K562 (cell line): ENCODE results near the gene KMT2D. TPM values are rescaled to one million over a fixed set of nuclear protein-coding genes. Genes with fewer than 3 reads are reported as not detected.

Source experiments
- ASH1L ChIP-seq: fragments of 450-650 bp; IDR thresholded peaks from 2 replicates; pipeline ENCODE4 v1.6.1; 2018; ENCODE audit warnings: borderline replicate concordance, mild to moderate bottlenecking, low read depth; ENCODE audit not compliant: partially characterized antibody
- BDP1 ChIP-seq: IDR thresholded peaks from 3 replicates; pipeline ENCODE4 v1.6.1; 2011; ENCODE audit not compliant: insufficient read length, insufficient read depth
- FOSL1 ChIP-seq: fragments of 200-800 bp; sonication (Bioruptor generic); conservative IDR thresholded peaks from 2 replicates; pipeline ENCODE4 v1.6.1; 2016; ENCODE audit warnings: missing genetic modification characterization, missing compliant biosample characterization
- KAT7 ChIP-seq: sonication (generic); formaldehyde crosslinking; IDR thresholded peaks from 2 replicates; pipeline ENCODE4 v1.8.0; 2022; ENCODE audit warnings: missing genetic modification reagents, mild to moderate bottlenecking, borderline replicate concordance
- KDM4B ChIP-seq, 2 experiments: fragments of 450-650 bp in 1 of 2; sonication (generic) in 1 of 2; IDR thresholded peaks; 2 replicates each; pipeline ENCODE4 v1.6.1; 2016 to 2017; ENCODE audit warnings: borderline replicate concordance in 2 of 2, antibody characterized with exemption in 1 of 2, low read depth in 1 of 2, mild to moderate bottlenecking in 1 of 2
- SAFB ChIP-seq: fragments of 200-400 bp; formaldehyde crosslinking; IDR thresholded peaks from 2 replicates; pipeline ENCODE4 v1.6.1; 2017; ENCODE audit warnings: low read depth, low read length, borderline replicate concordance
- SMARCE1 ChIP-seq: fragments of 450-650 bp; IDR thresholded peaks from 2 replicates; pipeline ENCODE4 v1.7.1; 2016; ENCODE audit warnings: mild to moderate bottlenecking
- SNIP1 ChIP-seq: fragments of 450-650 bp; IDR thresholded peaks from 2 replicates; pipeline ENCODE4 v1.7.1; 2017; ENCODE audit warnings: low read depth, mild to moderate bottlenecking
- SREBF2 ChIP-seq: sonication (generic); formaldehyde crosslinking; IDR thresholded peaks from 2 replicates; pipeline ENCODE4 v1.4.0; 2020; ENCODE audit warnings: mild to moderate bottlenecking, missing genetic modification reagents
- SRSF1 ChIP-seq: fragments of 200-400 bp; formaldehyde crosslinking; IDR thresholded peaks from 2 replicates; pipeline ENCODE4 v1.6.1; 2017; ENCODE audit warnings: mild to moderate bottlenecking, low read depth, low read length, moderate library complexity
- TCF7 ChIP-seq: sonication (generic); IDR thresholded peaks from 2 replicates; pipeline ENCODE4 v1.6.1; 2016; ENCODE audit warnings: antibody characterized with exemption, borderline replicate concordance
- ZNF24 ChIP-seq: fragments of 450-650 bp; IDR thresholded peaks from 2 replicates; pipeline ENCODE4 v1.6.1; 2016
- ZNF766 ChIP-seq: fragments of 200-800 bp; sonication (Bioruptor generic); conservative IDR thresholded peaks from 2 replicates; pipeline ENCODE4 v1.6.1; 2016; ENCODE audit warnings: missing genetic modification characterization, missing compliant biosample characterization
- ZNF785 ChIP-seq: fragments of 250-450 bp; sonication (Bioruptor Pico); IDR thresholded peaks from 2 replicates; pipeline ENCODE4 v1.4.0; 2020; ENCODE audit warnings: mild to moderate bottlenecking
- ZSCAN32 ChIP-seq: fragments of 450-650 bp; formaldehyde crosslinking; IDR thresholded peaks from 2 replicates; pipeline ENCODE4 v1.4.0; 2020; ENCODE audit warnings: mild to moderate bottlenecking, moderate library complexity
- polyA plus RNA-seq, 8 experiments: library from polyadenylated mRNA; depleted of rRNA in 4 of 8; stranded (reverse) in 5 of 8; unstranded in 3 of 8; fragments of >200 nt; fragmentation: Nextera tagmentation in 2 of 8; fragmentation: Illumina TruSeq in 1 of 8; extraction: Ambion mirVana in 2 of 8; extraction: Trizol in 1 of 8; gene quantifications; 2 replicates each; pipeline versions ENCODE4 v1.2.1 to v1.2.3, GENCODE V29; 2011 to 2014; ENCODE audit warnings: inconsistent platforms in 1 of 8, missing spikeins in 1 of 8
- total RNA-seq, 7 experiments: library from RNA; depleted of rRNA in 6 of 7; stranded (reverse); fragments of >200 nt in 6 of 7; fragmentation: Illumina TruSeq in 2 of 7; extraction: Trizol in 2 of 7; gene quantifications; 2 replicates each; pipeline versions ENCODE4 v1.2.1 to v1.2.3, GENCODE V29; 2011 to 2021; ENCODE audit warnings: low replicate concordance in 1 of 7
- TF ChIP-seq, protein P1 (sequence below), 2 experiments: fragments of 450-650 bp; IDR thresholded peaks; 2 replicates each; pipeline ENCODE4 v1.6.1; 2016
- TF ChIP-seq, protein P2 (sequence below): fragments of 250-450 bp; sonication (Bioruptor Pico); IDR thresholded peaks from 2 replicates; pipeline ENCODE4 v1.9.0; 2021; ENCODE audit warnings: mild to moderate bottlenecking, inconsistent platforms
- TF ChIP-seq, protein P3 (sequence below): sonication (generic); formaldehyde crosslinking; IDR thresholded peaks from 2 replicates; pipeline ENCODE4 v1.9.0; 2022; ENCODE audit warnings: mild to moderate bottlenecking, missing genetic modification reagents
- TF ChIP-seq, protein P4 (sequence below): fragments of 450-650 bp; IDR thresholded peaks from 2 replicates; pipeline ENCODE4 v1.6.1; 2018; ENCODE audit not compliant: partially characterized antibody

Gene KMT2D
- total and polyA plus RNA-seq, 9 of the 15 experiments (the other 6 are each of a cell fraction or from before 2014, with no cell fraction given), result 0.22 to 93.7 (median 13.7) TPM

DNA sequence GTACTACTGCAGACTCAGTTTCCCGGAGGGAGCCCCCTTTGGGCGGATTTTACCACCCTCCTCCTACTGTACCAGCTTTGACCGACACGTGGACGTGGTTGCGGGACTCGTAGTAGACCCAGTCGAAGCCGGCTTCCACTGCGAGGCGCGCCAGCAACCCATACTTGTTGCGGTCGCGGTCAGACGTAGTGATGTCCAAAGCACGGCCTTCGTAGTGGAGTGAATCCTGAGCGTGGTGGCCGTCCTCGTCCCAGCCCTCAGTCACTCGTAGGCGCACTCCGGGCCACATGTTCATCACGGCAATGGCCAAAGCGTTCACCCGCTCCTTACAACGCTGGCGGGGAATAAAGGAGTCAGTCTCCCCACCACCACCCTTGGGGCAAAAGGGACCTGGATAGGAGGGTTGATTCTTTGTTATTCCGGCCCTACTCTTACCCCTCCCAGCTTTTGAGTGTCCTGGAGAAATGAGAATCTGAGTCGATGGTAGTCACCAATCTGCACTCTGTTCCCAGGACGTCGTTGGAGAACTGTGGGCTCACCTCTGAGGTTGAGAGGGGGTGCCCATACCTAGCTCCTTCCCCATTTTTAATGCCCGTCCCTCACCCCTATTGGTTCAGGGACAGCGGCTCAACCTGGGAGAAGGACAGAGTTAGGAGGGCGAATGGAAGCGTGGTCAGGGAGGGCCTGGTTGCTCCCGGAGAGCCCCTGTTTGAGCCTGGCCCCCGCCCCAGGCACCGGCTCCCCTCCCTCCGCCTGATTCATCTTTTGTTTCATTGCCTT is 30.7 kb upstream of the KMT2D start (continued):
- TF ChIP-seq, protein P1, sequence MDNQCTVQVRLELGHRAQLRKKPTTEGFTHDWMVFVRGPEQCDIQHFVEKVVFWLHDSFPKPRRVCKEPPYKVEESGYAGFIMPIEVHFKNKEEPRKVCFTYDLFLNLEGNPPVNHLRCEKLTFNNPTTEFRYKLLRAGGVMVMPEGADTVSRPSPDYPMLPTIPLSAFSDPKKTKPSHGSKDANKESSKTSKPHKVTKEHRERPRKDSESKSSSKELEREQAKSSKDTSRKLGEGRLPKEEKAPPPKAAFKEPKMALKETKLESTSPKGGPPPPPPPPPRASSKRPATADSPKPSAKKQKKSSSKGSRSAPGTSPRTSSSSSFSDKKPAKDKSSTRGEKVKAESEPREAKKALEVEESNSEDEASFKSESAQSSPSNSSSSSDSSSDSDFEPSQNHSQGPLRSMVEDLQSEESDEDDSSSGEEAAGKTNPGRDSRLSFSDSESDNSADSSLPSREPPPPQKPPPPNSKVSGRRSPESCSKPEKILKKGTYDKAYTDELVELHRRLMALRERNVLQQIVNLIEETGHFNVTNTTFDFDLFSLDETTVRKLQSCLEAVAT (IDR thresholded peaks at IDR 0.05), result peak in 1 of 2 experiments; percentile 64; a peak in 1 of 4 replicates
- no peak for TF ChIP-seq ASH1L
- TF ChIP-seq, protein P2, sequence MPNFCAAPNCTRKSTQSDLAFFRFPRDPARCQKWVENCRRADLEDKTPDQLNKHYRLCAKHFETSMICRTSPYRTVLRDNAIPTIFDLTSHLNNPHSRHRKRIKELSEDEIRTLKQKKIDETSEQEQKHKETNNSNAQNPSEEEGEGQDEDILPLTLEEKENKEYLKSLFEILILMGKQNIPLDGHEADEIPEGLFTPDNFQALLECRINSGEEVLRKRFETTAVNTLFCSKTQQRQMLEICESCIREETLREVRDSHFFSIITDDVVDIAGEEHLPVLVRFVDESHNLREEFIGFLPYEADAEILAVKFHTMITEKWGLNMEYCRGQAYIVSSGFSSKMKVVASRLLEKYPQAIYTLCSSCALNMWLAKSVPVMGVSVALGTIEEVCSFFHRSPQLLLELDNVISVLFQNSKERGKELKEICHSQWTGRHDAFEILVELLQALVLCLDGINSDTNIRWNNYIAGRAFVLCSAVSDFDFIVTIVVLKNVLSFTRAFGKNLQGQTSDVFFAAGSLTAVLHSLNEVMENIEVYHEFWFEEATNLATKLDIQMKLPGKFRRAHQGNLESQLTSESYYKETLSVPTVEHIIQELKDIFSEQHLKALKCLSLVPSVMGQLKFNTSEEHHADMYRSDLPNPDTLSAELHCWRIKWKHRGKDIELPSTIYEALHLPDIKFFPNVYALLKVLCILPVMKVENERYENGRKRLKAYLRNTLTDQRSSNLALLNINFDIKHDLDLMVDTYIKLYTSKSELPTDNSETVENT (CRISPR knock-in tag), result peak; percentile 47; the same call in 1 of the 2 replicates
- no peak for TF ChIP-seq ZNF766 (CRISPR knock-in tag)
- no peak for TF ChIP-seq BDP1
- no peak for TF ChIP-seq ZSCAN32 (CRISPR knock-in tag)
- TF ChIP-seq SAFB, result no peak
- no peak for TF ChIP-seq FOSL1 (tag)
- TF ChIP-seq, protein P3, sequence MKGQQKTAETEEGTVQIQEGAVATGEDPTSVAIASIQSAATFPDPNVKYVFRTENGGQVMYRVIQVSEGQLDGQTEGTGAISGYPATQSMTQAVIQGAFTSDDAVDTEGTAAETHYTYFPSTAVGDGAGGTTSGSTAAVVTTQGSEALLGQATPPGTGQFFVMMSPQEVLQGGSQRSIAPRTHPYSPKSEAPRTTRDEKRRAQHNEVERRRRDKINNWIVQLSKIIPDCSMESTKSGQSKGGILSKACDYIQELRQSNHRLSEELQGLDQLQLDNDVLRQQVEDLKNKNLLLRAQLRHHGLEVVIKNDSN (CRISPR knock-in tag), result peak; percentile 36; the same call in 1 of the 2 replicates
- no peak for TF ChIP-seq SREBF2
- TF ChIP-seq, protein P4, sequence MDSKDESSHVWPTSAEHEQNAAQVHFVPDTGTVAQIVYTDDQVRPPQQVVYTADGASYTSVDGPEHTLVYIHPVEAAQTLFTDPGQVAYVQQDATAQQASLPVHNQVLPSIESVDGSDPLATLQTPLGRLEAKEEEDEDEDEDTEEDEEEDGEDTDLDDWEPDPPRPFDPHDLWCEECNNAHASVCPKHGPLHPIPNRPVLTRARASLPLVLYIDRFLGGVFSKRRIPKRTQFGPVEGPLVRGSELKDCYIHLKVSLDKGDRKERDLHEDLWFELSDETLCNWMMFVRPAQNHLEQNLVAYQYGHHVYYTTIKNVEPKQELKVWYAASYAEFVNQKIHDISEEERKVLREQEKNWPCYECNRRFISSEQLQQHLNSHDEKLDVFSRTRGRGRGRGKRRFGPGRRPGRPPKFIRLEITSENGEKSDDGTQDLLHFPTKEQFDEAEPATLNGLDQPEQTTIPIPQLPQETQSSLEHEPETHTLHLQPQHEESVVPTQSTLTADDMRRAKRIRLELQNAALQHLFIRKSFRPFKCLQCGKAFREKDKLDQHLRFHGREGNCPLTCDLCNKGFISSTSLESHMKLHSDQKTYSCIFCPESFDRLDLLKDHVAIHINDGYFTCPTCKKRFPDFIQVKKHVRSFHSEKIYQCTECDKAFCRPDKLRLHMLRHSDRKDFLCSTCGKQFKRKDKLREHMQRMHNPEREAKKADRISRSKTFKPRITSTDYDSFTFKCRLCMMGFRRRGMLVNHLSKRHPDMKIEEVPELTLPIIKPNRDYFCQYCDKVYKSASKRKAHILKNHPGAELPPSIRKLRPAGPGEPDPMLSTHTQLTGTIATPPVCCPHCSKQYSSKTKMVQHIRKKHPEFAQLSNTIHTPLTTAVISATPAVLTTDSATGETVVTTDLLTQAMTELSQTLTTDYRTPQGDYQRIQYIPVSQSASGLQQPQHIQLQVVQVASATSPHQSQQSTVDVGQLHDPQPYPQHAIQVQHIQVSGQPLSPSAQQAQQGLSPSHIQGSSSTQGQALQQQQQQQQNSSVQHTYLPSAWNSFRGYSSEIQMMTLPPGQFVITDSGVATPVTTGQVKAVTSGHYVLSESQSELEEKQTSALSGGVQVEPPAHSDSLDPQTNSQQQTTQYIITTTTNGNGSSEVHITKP, result no peak
- no peak for TF ChIP-seq SMARCE1
- TF ChIP-seq SNIP1, result no peak
- no peak for TF ChIP-seq KDM4B (IDR thresholded peaks at IDR 0.05; ENCODE audit: borderline replicate concordance in 2 of 2, low read depth in 1 of 2)
- no peak for TF ChIP-seq ZNF24
- no peak for TF ChIP-seq ZNF785 (CRISPR knock-in tag)
- no peak for TF ChIP-seq KAT7 (CRISPR knock-in tag)
- no peak for TF ChIP-seq TCF7
- TF ChIP-seq SRSF1, result no peak
